NOMO-1 treated with dmso at 0.1 percent for 144 hours (cell line): ENCODE data around the gene TBCB.
"Not testable (repeated sequence)": the region's sequence is repeated elsewhere in the genome, so short reads cannot be mapped to it uniquely, and the experiment has no call there.

ENCODE experiments used
- DNase-seq: peaks from one replicate; lab custom pipeline; 2025; ENCODE audit not compliant: unreplicated experiment; lab: John Stamatoyannopoulos, UW

TBCB gene

GRCh38 chr19:36134867-36135266 is 19.6 kb downstream of the TBCB start:
- not testable (repeated sequence) for DNase-seq

- DNase-seq, result no peak
Measured at GRCh38 chr19:36136964-36137686, 21.9 kb downstream of the TBCB start.

DNA sequence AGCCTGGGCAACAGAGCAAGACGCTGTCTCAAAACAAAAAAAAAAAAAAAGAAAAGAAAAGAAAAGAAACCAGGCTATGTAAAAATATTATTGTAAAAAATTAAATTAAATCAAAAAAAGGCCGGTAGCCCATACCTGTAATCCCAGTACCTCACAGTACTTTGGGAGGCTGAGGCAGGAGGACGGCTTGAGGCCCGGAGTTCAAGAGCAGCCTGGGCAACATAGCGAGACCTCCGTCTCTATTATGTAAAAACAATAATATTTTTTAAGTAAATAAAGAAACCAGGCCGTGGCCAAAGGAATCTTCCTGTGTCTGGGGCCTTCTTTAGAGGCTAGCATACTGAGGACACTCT is 23.8 kb downstream of the TBCB start:
- DNase-seq, result no peak

DNA sequence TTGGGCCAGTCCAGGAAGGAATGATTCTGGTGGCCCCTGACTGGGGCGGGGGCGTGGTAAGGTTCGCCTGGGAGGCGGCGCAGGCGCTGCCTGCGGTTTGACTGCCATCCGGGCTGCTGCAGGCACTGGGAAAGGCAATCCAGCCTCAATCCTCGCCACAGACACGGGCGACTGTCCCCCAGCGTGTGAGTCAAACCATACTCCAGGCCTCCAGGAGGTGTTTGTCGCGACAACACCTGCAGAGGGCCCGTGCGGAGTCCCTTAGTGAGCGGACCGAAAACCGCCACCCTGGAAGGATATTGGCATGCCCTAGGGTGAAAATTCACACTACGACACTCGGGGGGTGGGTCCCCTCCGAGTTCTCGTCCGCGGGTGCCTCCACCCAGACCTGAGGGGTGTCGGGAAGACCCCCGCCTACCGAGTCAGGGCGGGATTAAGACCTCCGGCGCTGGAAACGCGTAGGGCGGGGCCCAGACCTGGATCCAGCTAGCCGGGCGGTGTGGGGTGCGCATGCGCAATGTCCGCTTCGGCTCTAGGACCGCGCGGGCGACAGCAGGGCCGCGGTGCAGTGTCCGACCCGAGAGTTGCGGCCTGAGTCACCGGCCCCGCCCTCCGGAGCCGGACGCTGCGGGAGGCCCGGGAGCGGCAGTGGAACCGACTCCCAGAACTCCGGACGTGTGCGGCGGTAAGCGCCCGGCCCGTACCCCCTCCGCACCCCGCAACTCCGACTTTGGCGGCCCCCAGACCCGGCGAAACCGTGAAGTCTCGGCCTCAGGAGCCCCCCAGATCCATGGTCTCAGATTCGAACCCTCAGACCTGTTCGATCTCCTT is 24.4 kb downstream of the TBCB start, which contains the start of gene CAPNS1:
Gene CAPNS1 (plus strand): TSS at position 594 of the 831 bp plus-strand sequence. CDS start 946 bp downstream, outside the sequence.
- peak; percentile 90 for DNase-seq

- no peak for DNase-seq
Measured at GRCh38 chr19:36140304-36141038, 25.2 kb downstream of the TBCB start.

GRCh38 chr19:36141039-36141927 is 26.0 kb downstream of the TBCB start:
- DNase-seq, result peak; percentile 56

- no peak for DNase-seq
Measured at GRCh38 chr19:36142046-36142445, 26.8 kb downstream of the TBCB start.

GRCh38 chr19:36142496-36142895 is 27.2 kb downstream of the TBCB start:
- DNase-seq, result no peak

DNA sequence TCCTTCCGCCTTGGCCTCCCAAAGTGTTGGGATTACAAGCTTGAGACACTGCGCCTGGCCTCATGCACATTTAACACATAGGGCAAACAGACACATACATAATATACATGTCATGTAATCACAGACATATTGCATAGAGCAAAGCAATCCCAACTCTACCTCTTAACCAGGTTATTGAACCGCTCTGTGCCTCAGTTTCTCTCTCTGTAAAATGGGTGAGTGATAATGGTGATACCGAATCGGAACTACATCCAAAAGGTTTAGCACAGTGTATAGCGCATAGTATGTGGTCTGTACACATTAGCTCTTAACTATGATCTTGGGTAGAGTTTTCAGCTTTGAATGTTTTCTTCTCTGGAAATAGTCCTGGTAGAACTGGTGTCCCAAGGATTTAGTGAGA is 29.4 kb downstream of the TBCB start:
- DNase-seq, result no peak

DNA sequence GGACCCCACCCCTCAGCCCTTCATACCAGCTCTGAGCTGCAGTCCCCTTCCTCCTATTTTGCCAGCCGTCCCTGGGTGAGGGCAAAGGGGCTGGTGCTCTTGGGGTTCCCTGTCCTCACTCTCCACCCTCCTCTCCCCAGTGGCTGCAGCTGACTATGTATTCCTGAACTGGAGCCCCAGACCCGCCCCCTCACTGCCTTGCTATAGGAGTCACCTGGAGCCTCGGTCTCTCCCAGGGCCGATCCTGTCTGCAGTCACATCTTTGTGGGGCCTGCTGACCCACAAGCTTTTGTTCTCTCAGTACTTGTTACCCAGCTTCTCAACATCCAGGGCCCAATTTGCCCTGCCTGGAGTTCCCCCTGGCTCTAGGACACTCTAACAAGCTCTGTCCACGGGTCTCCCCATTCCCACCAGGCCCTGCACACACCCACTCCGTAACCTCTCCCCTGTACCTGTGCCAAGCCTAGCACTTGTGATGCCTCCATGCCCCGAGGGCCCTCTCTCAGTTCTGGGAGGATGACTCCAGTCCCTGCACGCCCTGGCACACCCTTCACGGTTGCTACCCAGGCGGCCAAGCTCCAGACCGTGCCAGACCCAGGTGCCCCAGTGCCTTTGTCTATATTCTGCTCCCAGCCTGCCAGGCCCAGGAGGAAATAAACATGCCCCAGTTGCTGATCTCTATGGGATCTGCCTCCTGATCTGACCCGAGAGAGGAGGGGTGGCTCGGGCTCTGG is 34.6 kb downstream of the TBCB start:
- DNase-seq, result no peak

DNA sequence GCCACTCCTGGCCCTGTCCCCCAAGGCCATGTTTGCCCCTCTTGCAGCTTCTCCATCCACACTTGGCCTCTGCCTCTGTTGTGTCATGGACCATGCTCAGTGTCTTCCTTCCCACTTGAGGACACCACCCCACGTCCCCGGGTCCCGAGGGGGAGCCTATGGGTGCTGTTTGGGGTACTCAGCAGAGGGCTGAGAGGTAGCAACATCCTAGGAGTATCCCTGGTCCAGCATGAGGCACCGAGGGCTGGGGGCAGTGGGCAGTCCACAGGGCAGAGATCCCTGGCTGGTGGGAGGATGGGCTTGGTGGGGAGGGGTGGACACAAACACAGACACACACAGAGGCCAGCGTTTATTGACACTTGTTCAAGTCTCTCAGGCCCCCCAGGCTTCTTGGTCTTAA is 35.3 kb downstream of the TBCB start:
- no peak for DNase-seq

DNA sequence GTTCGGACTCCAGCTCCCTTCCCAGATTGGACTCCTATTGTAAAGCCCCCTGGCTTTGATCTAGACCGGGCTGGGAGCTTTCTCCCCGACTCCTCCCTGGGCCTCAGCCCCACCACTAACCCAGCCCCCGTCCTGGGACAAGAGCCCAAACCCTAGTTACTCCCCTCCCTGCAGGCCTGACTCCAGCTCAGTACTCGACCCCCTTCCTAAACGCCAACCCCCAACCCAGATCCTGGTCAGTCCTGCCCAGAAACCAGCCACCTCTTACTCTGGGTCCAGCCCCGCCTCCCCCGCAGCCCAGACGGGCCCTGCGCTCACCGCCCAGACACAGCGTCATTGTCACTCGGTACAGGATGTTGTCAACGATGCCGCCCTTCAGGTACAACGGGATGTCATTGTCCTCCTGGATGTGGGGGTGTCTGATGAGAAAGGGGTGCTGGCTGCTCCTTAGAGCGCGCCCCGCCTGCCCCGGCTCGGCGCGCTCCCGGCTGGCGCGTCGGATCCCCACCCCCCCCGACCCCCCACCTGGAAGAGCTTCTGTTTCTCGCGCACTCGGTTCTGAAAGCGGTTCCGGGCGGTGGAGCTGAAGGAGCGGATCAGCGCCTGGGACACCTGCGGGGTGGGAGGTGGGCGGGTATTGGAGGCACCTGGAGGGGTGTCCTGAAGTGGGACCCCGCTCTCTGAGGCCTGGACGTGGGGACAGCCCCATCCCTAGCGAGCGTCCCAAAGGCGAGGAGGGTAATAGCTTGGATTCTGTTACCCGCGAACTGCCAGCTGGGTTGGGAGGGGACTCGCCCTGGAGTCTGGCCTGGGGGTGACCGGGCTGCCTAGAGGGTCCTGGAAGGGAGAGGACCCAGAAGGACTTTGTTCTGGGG is 36.1 kb downstream of the TBCB start:
- no peak for DNase-seq

DNA sequence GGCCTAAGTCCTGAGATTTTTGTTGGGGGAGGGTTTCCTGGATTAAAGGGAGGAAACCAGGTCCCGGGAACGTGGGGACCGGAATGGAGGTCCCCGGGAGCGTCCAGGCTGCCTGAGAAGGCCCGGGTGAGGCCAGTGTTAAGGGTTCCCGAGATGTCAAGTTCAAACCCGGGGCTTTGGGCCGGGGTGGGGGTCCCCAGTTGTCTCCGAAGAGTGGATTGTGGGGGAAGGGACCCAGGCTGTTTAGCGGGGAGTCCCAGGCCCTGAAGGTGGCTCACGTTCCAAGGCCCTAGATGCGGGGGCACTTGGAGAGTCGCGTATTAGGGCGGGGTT is 36.7 kb downstream of the TBCB start:
- DNase-seq, result no peak

GRCh38 chr19:36152352-36153091 is 37.3 kb downstream of the TBCB start, which contains the start of gene COX7A1:
Gene COX7A1 (minus strand): TSS chr19:36152447. CDS start chr19:36152407, 40 bp downstream.
- DNase-seq, result no peak

GRCh38 chr19:36153126-36153525 is 37.9 kb downstream of the TBCB start:
- no peak for DNase-seq

DNA sequence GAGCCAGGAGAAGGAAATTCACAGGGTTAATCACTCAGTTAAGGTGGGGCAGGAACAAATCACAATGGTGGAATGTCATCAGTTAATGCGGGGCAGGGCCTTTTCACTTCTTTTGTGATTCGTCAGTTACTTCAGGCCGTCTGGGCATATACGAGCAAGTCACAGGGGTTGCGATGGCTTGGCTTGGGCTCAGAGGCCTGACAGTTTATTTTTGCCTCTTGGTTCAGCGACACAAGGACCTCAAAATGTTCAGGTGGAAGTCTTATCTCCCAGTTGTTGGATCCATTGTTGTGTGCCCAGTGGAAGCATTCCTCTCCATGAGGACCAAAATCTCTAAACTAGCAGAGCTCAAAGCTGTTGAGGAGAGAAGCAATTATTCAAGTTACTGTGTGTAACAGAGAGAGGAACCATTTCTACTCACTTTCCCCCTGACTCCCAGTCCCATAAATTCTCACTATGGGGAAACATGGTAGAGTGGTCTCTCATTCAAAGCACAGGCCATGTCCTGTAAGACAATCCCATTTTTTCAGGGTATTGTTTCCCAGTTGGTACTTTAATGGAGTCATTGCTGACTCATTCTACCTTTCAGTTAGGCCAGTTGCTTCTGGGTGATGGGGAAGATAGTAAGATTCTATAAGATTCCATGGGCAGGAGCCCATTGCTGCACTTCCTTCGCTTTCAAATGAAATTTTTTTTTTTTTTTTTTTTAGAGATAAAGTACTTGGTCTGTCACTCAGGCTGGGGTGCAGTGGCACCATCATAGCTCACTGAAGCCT is 45.7 kb downstream of the TBCB start:
- DNase-seq, result no peak

DNA sequence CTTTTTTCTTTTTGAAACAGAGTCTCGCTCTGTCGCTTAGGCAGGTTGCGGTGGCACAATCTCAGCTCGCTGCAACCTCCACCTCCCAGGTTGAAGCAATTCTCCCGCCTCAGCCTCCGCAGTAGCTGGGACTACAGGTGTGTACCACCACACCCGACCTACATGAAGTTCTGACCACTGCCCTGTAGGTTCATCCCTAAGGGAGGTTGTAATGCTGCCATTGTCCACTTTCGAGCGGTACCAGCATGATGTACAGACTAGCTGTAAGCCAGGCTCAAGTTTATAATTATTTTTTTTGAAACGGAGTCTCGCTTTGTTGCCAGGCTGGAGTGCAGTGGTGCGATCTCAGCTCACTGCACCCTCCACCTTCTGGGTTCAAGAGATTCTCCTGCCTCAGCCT is 48.5 kb downstream of the TBCB start:
- no peak for DNase-seq
